GM19043 (cell line): ENCODE measurements around the gene NUP43.
"Not testable (repeated sequence)": the region's sequence is repeated elsewhere in the genome, so short reads cannot be mapped to it uniquely, and the experiment has no call there.

Experiments used
- ATAC-seq: cut with Tn5 transposase; IDR thresholded peaks from one replicate; pipeline ENCODE4 v1.9.1; 2021; ENCODE audit warnings: low read depth; ENCODE audit not compliant: unreplicated experiment

The NUP43 gene

GRCh38 chr6:149749594-149750135 is 3.3 kb upstream of the NUP43 start, which contains the start of gene PCMT1:
PCMT1 (plus strand) TSS chr6:149749741; CDS start chr6:149749902, 161 bp downstream.
- peak; percentile 78 for ATAC-seq

GRCh38 chr6:149749082-149749593 is 2.8 kb upstream of the NUP43 start:
- ATAC-seq: peak; percentile 2

GRCh38 chr6:149745252-149745651 is 1.1 kb downstream of the NUP43 start:
- ATAC-seq: not testable (repeated sequence)

GRCh38 chr6:149734915-149735314 is 11.4 kb downstream of the NUP43 start:
- no peak for ATAC-seq

GRCh38 chr6:149733089-149733720 is 13.1 kb downstream of the NUP43 start:
- ATAC-seq: no peak

GRCh38 chr6:149729824-149730223 is 16.5 kb downstream of the NUP43 start:
- no peak for ATAC-seq

- ATAC-seq: no peak
These were observed 17.7 kb downstream of the NUP43 start for GRCh38 chr6:149728499-149729234.

- ATAC-seq: no peak
These were observed 18.4 kb downstream of the NUP43 start for GRCh38 chr6:149727793-149728498.

- no peak for ATAC-seq
These were observed 20.5 kb downstream of the NUP43 start for GRCh38 chr6:149725785-149726184.

- ATAC-seq: no peak
These were observed 22.4 kb downstream of the NUP43 start for GRCh38 chr6:149723771-149724417.

GRCh38 chr6:149723262-149723661 is 23.1 kb downstream of the NUP43 start:
- no peak for ATAC-seq

- no peak for ATAC-seq
These were observed 26.8 kb downstream of the NUP43 start for GRCh38 chr6:149719531-149719930.

GRCh38 chr6:149717588-149718458 is 28.5 kb downstream of the NUP43 start, which contains the start of gene LATS1:
LATS1 (minus strand) TSS chr6:149718101; CDS start chr6:149702126, 15,975 bp downstream.
- ATAC-seq: peak; percentile 83

- ATAC-seq: no peak
These were observed 29.1 kb downstream of the NUP43 start for GRCh38 chr6:149717255-149717587.

GRCh38 chr6:149716181-149716963 is 30.0 kb downstream of the NUP43 start:
- ATAC-seq: no peak

GRCh38 chr6:149714442-149714841 is 31.9 kb downstream of the NUP43 start:
- ATAC-seq: no peak

- ATAC-seq: no peak
These were observed 34.6 kb downstream of the NUP43 start for GRCh38 chr6:149711711-149712110.

GRCh38 chr6:149701714-149702113 is 44.6 kb downstream of the NUP43 start:
- ATAC-seq: no peak

- no peak for ATAC-seq
These were observed 47.2 kb downstream of the NUP43 start for GRCh38 chr6:149699150-149699549.
